Mucosa of descending colon (tissue), 3 donors: ENCODE data around the gene SMIM36. TPM values are rescaled to one million over a fixed set of nuclear protein-coding genes. Genes with fewer than 3 reads are reported as not detected.

Source experiments
- ATAC-seq: fragments of 200-7000 bp; cut with Tn5 transposase; one replicate; pipeline ENCODE4 v1.9.1; 2020; ENCODE audit warnings: mild to moderate bottlenecking, moderate library complexity
- DNase-seq, 3 donors: peaks; one replicate each; pipeline ENCODE4 v3.0.0-alpha.2; 2020
- H3K36me3 ChIP-seq: fragments of 200-600 bp; one replicate; pipeline ENCODE4 v1.8.0; 2021; ENCODE audit warnings: low read depth, mild to moderate bottlenecking
- H3K4me1 ChIP-seq: fragments of 200-600 bp; one replicate; pipeline ENCODE4 v1.8.0; 2021; ENCODE audit warnings: low read depth, mild to moderate bottlenecking
- H3K4me3 ChIP-seq: fragments of 200-600 bp; one replicate; pipeline ENCODE4 v1.8.0; 2021; ENCODE audit warnings: mild to moderate bottlenecking
- H3K9me3 ChIP-seq: fragments of 200-600 bp; one replicate; pipeline ENCODE4 v1.8.0; 2021; ENCODE audit warnings: mild to moderate bottlenecking
- intact Hi-C, 2 donors: fragments of 100-400 bp; cut with DNase I in 1 of 2; cut with micrococcal nuclease in 1 of 2; formaldehyde crosslinking; loops; one replicate each; pipeline versions ENCODE4 v1.11.0 to v1.11.1; 2022; cut with DNase I, micrococcal nuclease
- total RNA-seq, 3 donors: library from RNA; stranded (reverse); fragmentation: NEBNext Ultra II Directional in 2 of 3; extraction: Animal tissue kit (Norgen Biotek cat#: 25700) in 2 of 3; gene quantifications; one replicate each; pipeline versions ENCODE4 v1.2.1 to v1.2.4, GENCODE V29; 2021 to 2023
- TF ChIP-seq, protein P1 (sequence below): fragments of 200-600 bp; IDR thresholded peaks from one replicate; pipeline ENCODE4 v1.8.0; 2022; ENCODE audit warnings: antibody characterized with exemption, mild to moderate bottlenecking
- donor health status: DM: no; HTN: no; CAD: no; lungs with moderate emphysema.
- donor health status: DM: no; HTN: no; CAD: no.
- donor health status: DM: no; HTN: yes; CAD: no.

The SMIM36 gene
- total RNA-seq, 3 donors from 2014 or later = not detected

DNA sequence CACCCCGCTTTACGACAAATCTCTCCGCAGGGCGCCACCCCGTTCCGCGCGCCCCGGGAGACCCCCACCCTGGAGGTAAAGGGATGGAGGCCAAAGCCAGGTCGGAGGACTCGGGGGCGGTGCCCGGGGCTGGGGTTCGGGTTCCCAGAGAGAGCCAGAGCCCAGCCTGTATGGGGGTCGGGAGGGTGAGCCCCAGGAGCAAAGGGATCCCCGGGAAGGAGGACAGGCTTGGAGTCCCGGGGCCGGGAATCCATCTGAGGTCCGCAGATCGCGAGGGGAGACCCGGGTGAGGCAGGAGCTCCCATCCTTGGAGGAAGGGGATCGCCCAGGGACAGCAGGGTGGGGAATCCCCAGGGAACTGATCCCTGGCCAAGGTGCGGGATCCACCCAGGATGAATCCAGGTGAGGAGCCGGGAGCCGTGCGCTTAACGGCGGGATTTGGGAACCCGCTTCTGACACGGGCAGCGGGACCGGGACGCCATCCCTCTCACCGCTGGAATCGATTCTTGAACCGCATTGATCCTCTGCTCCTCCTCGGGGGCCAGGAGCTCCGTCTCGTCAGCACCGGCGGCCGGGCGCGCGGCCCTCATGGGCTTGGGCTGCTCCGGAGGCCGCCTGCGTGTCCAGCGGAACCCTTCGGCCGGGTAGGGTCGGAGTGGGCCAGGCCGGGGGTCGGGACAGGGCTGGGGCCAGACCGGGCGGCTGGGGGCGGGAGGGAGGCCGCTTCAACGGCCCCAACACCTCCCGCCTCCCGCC, 89.9 kb downstream of the SMIM36 start, which contains the start of gene MMD:
TSS of gene MMD (minus strand) at position 657 of the 756 bp plus-strand sequence. CDS start at position 517, 140 bp downstream.
- peaks cover 6% of the 10 kb centered on the region for H3K4me1 ChIP-seq
- H3K36me3 ChIP-seq = no peaks in the 10 kb centered on the region
- peak within 1 kb of the TSS; percentile 64 for H3K4me3 ChIP-seq
- ATAC-seq (peak; percentile 70), DNase-seq (peak; percentile 68 to 83 (median 80))
- intact Hi-C loops = no loop called here
- TF ChIP-seq, protein P1, sequence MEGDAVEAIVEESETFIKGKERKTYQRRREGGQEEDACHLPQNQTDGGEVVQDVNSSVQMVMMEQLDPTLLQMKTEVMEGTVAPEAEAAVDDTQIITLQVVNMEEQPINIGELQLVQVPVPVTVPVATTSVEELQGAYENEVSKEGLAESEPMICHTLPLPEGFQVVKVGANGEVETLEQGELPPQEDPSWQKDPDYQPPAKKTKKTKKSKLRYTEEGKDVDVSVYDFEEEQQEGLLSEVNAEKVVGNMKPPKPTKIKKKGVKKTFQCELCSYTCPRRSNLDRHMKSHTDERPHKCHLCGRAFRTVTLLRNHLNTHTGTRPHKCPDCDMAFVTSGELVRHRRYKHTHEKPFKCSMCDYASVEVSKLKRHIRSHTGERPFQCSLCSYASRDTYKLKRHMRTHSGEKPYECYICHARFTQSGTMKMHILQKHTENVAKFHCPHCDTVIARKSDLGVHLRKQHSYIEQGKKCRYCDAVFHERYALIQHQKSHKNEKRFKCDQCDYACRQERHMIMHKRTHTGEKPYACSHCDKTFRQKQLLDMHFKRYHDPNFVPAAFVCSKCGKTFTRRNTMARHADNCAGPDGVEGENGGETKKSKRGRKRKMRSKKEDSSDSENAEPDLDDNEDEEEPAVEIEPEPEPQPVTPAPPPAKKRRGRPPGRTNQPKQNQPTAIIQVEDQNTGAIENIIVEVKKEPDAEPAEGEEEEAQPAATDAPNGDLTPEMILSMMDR = no peak
- H3K9me3 ChIP-seq = no peaks in the 10 kb centered on the region

DNA sequence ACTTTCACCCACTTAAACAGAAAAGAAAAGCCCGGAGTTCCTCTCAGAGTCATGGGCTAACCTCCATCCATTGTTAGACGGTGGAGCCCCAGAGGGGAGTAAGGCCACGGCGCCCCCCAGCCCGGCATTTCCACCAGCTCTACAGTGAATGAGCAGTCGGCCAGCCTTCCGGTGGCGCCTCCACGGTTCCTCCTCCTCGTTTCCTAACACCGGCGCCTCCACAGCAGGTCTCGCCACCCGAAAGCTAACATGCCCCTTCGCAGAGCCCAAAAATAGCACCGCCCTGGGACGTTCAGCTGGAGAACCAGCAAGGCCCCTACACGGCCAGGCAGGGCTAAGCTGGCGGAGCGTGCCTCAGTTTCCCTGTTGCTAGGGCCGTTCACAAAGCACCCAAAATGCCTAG, 90.5 kb downstream of the SMIM36 start:
- intact Hi-C loops = no loop called here
- DNase-seq = peak; percentile 57 to 78 (median 71)
- no peaks in the 10 kb centered on the region for H3K36me3 ChIP-seq
- peaks cover 6% of the 10 kb centered on the region for H3K4me1 ChIP-seq
- TF ChIP-seq, protein P1 = no peak
- peak overlapping the region; percentile 64 for H3K4me3 ChIP-seq
- peak; percentile 15 for ATAC-seq
- H3K9me3 ChIP-seq = no peaks in the 10 kb centered on the region

DNA sequence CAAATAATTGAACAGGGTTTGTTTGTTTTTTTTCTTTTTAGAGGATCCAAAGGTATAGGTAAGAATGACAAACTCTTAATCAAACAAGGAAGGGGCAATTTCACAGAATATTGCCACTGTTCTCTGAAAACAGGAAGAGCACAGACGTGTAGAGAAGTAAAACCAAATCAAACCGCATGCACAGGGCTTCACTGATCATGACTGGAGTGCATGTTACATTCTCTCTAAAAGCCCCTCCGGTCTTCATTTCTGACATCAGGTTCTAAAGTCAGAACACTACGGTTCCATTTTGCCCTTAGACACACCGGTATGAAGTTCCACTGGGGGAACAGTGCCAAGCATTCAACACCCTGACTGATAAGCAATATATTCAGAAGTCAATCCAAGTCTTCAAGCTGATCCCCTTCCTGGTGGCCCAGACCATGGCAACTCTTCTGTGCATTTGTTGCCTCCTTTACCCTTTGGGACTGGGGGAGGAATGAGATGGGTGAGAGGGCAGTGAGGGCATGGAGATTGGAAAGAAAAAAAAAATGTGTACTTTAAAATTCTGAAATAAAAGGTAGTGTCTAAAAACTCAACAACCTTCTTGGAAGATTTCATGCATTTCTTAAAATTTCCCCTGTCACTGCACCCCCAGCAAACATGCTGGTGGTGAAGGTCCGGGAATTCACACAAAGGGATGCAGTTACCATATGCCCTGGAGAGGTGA, 91.0 kb downstream of the SMIM36 start:
- TF ChIP-seq, protein P1 = no peak
- DNase-seq = peak in 1 of 3 donors; percentile 39
- Histone ChIP-seq H3K9me3 (no peaks in the 10 kb centered on the region), H3K36me3 (no peaks in the 10 kb centered on the region), H3K4me1 (peaks cover 6% of the 10 kb centered on the region), H3K4me3 (no peak overlapping the region)
- no peak for ATAC-seq
- intact Hi-C loops = no loop called here

DNA sequence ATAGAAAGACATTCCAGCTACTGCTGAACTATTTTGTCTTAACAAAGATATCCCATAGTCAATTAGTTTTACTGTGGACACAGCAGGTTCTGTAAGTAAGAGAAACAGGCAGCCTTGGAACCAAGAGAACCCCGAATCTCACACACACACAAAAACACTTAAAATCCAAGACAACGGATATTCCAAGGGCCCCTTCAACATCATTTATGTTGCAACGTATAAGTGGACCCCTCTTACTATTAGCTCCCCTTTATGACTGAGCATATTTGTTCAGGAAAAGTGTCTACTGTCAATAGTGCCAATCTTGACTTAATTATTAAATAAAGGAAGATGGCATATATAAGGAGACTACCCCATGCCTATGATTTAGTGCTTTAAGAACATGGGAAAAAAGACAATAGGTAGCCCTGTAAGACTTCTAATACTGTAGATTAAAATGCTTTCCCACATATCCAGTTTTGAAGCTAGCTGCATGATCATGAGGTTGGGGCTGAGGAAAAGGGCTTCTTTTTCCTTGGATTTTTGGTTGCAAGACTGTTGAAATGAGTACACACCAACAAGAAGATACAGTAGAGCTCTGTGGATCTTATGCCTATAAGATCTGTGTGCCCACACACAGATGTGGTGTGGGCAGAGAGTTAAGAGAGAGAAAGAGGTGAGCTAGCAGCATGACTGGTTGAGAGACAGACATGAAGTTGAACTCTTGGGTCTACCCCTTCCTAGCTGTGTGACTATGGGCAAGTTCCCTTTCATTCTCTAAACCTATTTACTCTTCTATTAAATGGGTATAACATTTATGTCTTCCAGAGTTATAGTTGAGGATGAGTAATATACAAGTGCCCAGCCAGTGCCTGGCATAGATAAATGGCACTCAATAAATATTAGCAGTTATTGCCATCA, 92.6 kb downstream of the SMIM36 start:
- TF ChIP-seq, protein P1 = no peak
- Histone ChIP-seq H3K4me1 (peaks cover 6% of the 10 kb centered on the region), H3K4me3 (no peak overlapping the region), H3K36me3 (no peaks in the 10 kb centered on the region), H3K9me3 (no peaks in the 10 kb centered on the region)
- DNase-seq (no peak), ATAC-seq (no peak)
- intact Hi-C loops = no loop called here
